ENCODE measurements around the gene CCDC192. TPM values are rescaled to one million over a fixed set of nuclear protein-coding genes. Genes with fewer than 3 reads are reported as not detected.
A peak's percentile ranks its signal among the peaks of the same experiment; 100 is the strongest.

CCDC192 gene
- total RNA-seq, 1 donor from 2014 or later, result not detected

GRCh38 chr5:127834094-127834531 is 130.9 kb downstream of the CCDC192 start:
- intact Hi-C loops (cut with micrococcal nuclease), result no loop called here
- no peak for DNase-seq
- Histone ChIP-seq H3K27me3 (ENCODE audit: low read depth) (no peaks in the 10 kb centered on the region), H3K4me3 (no peak overlapping the region), H3K36me3 (no peaks in the 10 kb centered on the region), H3K4me1 (peaks cover 17% of the 10 kb centered on the region), H3K9me3 (replicated peaks) (no peaks in the 10 kb centered on the region), H3K27ac (replicated peaks) (peak overlapping the region; percentile 34)
- TF ChIP-seq CTCF (IDR thresholded peaks at IDR 0.05; ENCODE audit: borderline replicate concordance), result no peak

GRCh38 chr5:127834554-127834953 is 131.4 kb downstream of the CCDC192 start:
- H3K4me1 ChIP-seq, result peaks cover 17% of the 10 kb centered on the region
- H3K4me3 ChIP-seq, result no peak overlapping the region
- TF ChIP-seq CTCF (IDR thresholded peaks at IDR 0.05; ENCODE audit: borderline replicate concordance), result no peak
- H3K36me3 ChIP-seq, result no peaks in the 10 kb centered on the region
- H3K9me3 ChIP-seq (replicated peaks), result no peaks in the 10 kb centered on the region
- H3K27ac ChIP-seq (replicated peaks), result peak overlapping the region; percentile 34
- no peaks in the 10 kb centered on the region for H3K27me3 ChIP-seq (ENCODE audit: low read depth)
- no peak for DNase-seq
- intact Hi-C loops (cut with micrococcal nuclease), result no loop called here

GRCh38 chr5:127838661-127839060 is 135.5 kb downstream of the CCDC192 start:
- Histone ChIP-seq H3K4me3 (no peak overlapping the region), H3K27ac (replicated peaks) (no peak overlapping the region), H3K9me3 (replicated peaks) (no peaks in the 10 kb centered on the region), H3K4me1 (peaks cover 12% of the 10 kb centered on the region), H3K36me3 (no peaks in the 10 kb centered on the region), H3K27me3 (ENCODE audit: low read depth) (no peaks in the 10 kb centered on the region)
- TF ChIP-seq CTCF (IDR thresholded peaks at IDR 0.05; ENCODE audit: borderline replicate concordance), result no peak
- no peak for DNase-seq
- intact Hi-C loops (cut with micrococcal nuclease), result no loop called here

GRCh38 chr5:127839072-127839471 is 135.9 kb downstream of the CCDC192 start:
- no peak for TF ChIP-seq CTCF (IDR thresholded peaks at IDR 0.05; ENCODE audit: borderline replicate concordance)
- intact Hi-C loops (cut with micrococcal nuclease), result no loop called here
- no peaks in the 10 kb centered on the region for H3K27me3 ChIP-seq (ENCODE audit: low read depth)
- DNase-seq, result no peak
- no peak overlapping the region for H3K27ac ChIP-seq (replicated peaks)
- no peaks in the 10 kb centered on the region for H3K9me3 ChIP-seq (replicated peaks)
- no peaks in the 10 kb centered on the region for H3K36me3 ChIP-seq
- H3K4me1 ChIP-seq, result peaks cover 8% of the 10 kb centered on the region
- H3K4me3 ChIP-seq, result no peak overlapping the region

- Histone ChIP-seq H3K27ac (replicated peaks) (no peak overlapping the region), H3K4me3 (no peak overlapping the region), H3K4me1 (peaks cover 7% of the 10 kb centered on the region), H3K27me3 (ENCODE audit: low read depth) (no peaks in the 10 kb centered on the region), H3K9me3 (replicated peaks) (no peaks in the 10 kb centered on the region), H3K36me3 (no peaks in the 10 kb centered on the region)
- TF ChIP-seq CTCF (IDR thresholded peaks at IDR 0.05; ENCODE audit: borderline replicate concordance), result no peak
- intact Hi-C loops (cut with micrococcal nuclease), result no loop called here
- no peak for DNase-seq
Measured at GRCh38 chr5:127839496-127840197, 136.5 kb downstream of the CCDC192 start.
